Measurements from ENCODE around the gene CPE. TPM values are rescaled to one million over a fixed set of nuclear protein-coding genes. Genes with fewer than 3 reads are reported as not detected.

Gene CPE
- total RNA-seq, 4 donors from 2014 or later = 82.8 to 136 (median 113) TPM

- TF ChIP-seq POLR2A (IDR thresholded peaks at IDR 0.05) (no peak), EP300 (IDR thresholded peaks at IDR 0.05) (no peak)
- TF ChIP-seq, protein P1, sequence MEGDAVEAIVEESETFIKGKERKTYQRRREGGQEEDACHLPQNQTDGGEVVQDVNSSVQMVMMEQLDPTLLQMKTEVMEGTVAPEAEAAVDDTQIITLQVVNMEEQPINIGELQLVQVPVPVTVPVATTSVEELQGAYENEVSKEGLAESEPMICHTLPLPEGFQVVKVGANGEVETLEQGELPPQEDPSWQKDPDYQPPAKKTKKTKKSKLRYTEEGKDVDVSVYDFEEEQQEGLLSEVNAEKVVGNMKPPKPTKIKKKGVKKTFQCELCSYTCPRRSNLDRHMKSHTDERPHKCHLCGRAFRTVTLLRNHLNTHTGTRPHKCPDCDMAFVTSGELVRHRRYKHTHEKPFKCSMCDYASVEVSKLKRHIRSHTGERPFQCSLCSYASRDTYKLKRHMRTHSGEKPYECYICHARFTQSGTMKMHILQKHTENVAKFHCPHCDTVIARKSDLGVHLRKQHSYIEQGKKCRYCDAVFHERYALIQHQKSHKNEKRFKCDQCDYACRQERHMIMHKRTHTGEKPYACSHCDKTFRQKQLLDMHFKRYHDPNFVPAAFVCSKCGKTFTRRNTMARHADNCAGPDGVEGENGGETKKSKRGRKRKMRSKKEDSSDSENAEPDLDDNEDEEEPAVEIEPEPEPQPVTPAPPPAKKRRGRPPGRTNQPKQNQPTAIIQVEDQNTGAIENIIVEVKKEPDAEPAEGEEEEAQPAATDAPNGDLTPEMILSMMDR (IDR thresholded peaks at IDR 0.05) = no peak
- Histone ChIP-seq H3K27me3 (no peaks in the 10 kb centered on the region), H3K4me1 (peaks cover 0 to 11% (median 2%) of the 10 kb centered on the region in 4 donors), H3K27ac (no peak overlapping the region), H3K9me3 (no peaks in the 10 kb centered on the region), H3K36me3 (no peaks in the 10 kb centered on the region), H3K4me3 (no peak overlapping the region)
- 29 to 40% methylated on average over 1 of the region's 1 CpG for WGBS, 2 donors
- DNase-seq (ENCODE audit: low spot score in 2 of 2) = no peak
Observed at GRCh38 chr4:165439981-165440380, 61.2 kb downstream of the CPE start.

DNA sequence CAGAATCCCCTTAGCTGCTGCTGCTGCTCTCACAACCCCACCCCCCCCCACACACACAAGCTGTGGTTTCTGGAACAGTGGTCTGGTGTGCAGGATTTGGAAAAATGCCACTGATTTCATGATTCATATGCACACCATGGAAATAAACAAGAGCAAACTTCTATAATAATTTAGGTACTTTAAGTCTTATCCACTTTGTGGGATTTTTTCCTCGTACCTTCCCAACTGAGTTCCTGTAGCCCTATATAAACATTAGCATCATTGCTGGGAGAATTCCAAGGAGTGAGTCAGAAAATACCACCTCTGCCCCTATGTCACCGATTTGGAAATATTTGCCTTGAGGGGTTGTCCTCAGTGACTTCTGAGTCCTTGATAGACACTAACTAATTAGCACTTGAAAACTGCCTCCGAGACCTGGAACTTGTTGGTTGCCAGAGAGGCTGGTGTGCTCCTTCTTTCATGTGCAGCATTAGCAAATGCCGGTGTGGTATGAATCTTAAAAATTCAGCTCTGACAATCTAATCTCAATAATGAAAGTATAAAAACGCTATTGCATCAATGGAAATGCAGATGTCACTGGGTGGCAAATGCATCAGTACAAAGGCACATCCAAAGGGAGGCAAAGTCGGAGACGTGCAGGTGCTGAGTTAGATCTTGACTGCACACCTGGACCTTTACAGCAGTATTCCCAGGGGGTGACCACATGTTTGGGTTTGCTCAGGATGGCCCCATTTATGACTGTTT, 61.8 kb downstream of the CPE start:
- Histone ChIP-seq H3K9me3 (no peaks in the 10 kb centered on the region), H3K27ac (no peak overlapping the region), H3K27me3 (no peaks in the 10 kb centered on the region), H3K36me3 (no peaks in the 10 kb centered on the region), H3K4me3 (peak overlapping the region in 1 of 4 donors; percentile 0), H3K4me1 (peaks cover 0 to 11% (median 2%) of the 10 kb centered on the region in 4 donors)
- WGBS, 2 donors = 44 to 48% methylated on average over 7 of the region's 7 CpGs
- no peak for DNase-seq (ENCODE audit: low spot score in 2 of 2)
- TF ChIP-seq POLR2A (IDR thresholded peaks at IDR 0.05) (no peak), EP300 (IDR thresholded peaks at IDR 0.05) (no peak)
- TF ChIP-seq, protein P1 (IDR thresholded peaks at IDR 0.05) = no peak

GRCh38 chr4:165443276-165443675, 64.5 kb downstream of the CPE start:
- H3K9me3 ChIP-seq = no peaks in the 10 kb centered on the region
- WGBS, 2 donors = 90 to 94% methylated on average over 1 of the region's 1 CpG
- H3K4me3 ChIP-seq = no peak overlapping the region
- H3K27ac ChIP-seq = no peak overlapping the region
- no peak for DNase-seq (ENCODE audit: low spot score in 2 of 2)
- H3K36me3 ChIP-seq = no peaks in the 10 kb centered on the region
- H3K27me3 ChIP-seq = no peaks in the 10 kb centered on the region
- H3K4me1 ChIP-seq = peaks cover 0 to 11% (median 2%) of the 10 kb centered on the region in 4 donors
- TF ChIP-seq POLR2A (IDR thresholded peaks at IDR 0.05) (no peak), EP300 (IDR thresholded peaks at IDR 0.05) (no peak)
- TF ChIP-seq, protein P1 (IDR thresholded peaks at IDR 0.05) = no peak

DNA sequence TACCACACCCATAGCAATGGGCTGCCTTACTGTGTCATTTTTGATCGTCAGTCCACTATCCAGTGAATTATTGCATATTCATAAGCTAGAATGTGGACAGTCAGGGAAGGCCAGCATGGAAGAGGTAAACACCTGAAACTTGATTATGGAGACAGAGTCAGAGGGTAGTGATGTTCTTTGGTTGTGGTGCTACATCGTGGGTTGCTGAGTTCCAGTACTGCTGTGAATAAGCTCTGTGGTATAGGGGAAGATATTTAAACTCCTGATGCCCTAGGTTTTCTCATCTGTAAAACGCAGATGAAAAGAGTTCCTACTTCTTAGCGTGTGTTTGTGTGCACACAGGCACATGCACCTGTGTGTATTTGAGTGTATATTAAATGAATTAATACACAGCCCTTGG, 69.9 kb downstream of the CPE start:
- H3K9me3 ChIP-seq = no peaks in the 10 kb centered on the region
- H3K4me3 ChIP-seq = no peak overlapping the region
- TF ChIP-seq, protein P1 (IDR thresholded peaks at IDR 0.05) = no peak
- TF ChIP-seq POLR2A (IDR thresholded peaks at IDR 0.05) (no peak), EP300 (IDR thresholded peaks at IDR 0.05) (no peak)
- 94 to 96% methylated on average over 4 of the region's 4 CpGs for WGBS, 2 donors
- no peaks in the 10 kb centered on the region for H3K27me3 ChIP-seq
- no peak for DNase-seq (ENCODE audit: low spot score in 2 of 2)
- no peaks in the 10 kb centered on the region for H3K36me3 ChIP-seq
- H3K4me1 ChIP-seq = no peaks in the 10 kb centered on the region
- no peak overlapping the region for H3K27ac ChIP-seq

GRCh38 chr4:165449333-165449732, 70.5 kb downstream of the CPE start:
- Histone ChIP-seq H3K27me3 (no peaks in the 10 kb centered on the region), H3K4me1 (no peaks in the 10 kb centered on the region), H3K27ac (no peak overlapping the region), H3K4me3 (no peak overlapping the region), H3K9me3 (no peaks in the 10 kb centered on the region), H3K36me3 (no peaks in the 10 kb centered on the region)
- no peak for DNase-seq (ENCODE audit: low spot score in 2 of 2)
- 91% methylated on average over 6 of the region's 6 CpGs for WGBS, 2 donors
- TF ChIP-seq, protein P1 (IDR thresholded peaks at IDR 0.05) = no peak
- no peak for TF ChIP-seq EP300 (IDR thresholded peaks at IDR 0.05)
- TF ChIP-seq POLR2A (IDR thresholded peaks at IDR 0.05) = no peak

Measured in tibial nerve (tissue), 4 donors.